ENCODE data around the gene STIM1.

DNA sequence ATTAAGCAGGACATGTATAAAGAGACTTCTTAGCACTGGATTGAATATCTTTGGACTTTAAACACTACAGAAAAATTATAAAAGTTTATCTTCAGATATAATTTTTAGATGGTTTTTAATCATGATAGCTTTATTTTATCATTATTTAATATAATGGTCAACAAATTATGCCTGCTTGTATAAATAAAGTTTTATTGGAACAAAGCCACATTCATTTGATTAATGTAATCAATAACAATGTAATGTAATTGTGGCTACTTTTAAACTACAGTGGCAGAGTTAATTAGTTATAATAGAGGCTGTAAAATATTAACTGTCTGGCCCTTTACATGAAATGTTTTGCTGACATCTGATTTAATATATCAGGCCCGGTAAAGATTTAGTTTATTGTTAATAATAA, 70.0 kb downstream of the STIM1 start:
- no peak for TF ChIP-seq CTCF (IDR thresholded peaks at IDR 0.05)
- no peak for TF ChIP-seq ZNF138 (CRISPR knock-in tag; conservative IDR thresholded peaks at IDR 0.05)
- no peak for TF ChIP-seq MYBL2 (CRISPR knock-in tag; IDR thresholded peaks at IDR 0.05)
- no peak for TF ChIP-seq ARID4B (CRISPR knock-in tag; IDR thresholded peaks at IDR 0.05; ENCODE audit: borderline replicate concordance)
- TF ChIP-seq, protein P1, sequence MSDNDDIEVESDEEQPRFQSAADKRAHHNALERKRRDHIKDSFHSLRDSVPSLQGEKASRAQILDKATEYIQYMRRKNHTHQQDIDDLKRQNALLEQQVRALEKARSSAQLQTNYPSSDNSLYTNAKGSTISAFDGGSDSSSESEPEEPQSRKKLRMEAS (CRISPR knock-in tag; IDR thresholded peaks at IDR 0.05), result no peak
- TF ChIP-seq ZNF281 (CRISPR knock-in tag; IDR thresholded peaks at IDR 0.05), result no peak
- TF ChIP-seq GABPB1 (CRISPR knock-in tag; IDR thresholded peaks at IDR 0.05), result no peak

All from WTC11 (cell line).